HG02571 (cell line): Measurements from ENCODE around the gene ZNF593OS.

Experiments
- ATAC-seq: cut with Tn5 transposase; IDR thresholded peaks from one replicate; pipeline ENCODE4 v1.9.1; 2021; ENCODE audit warnings: mild to moderate bottlenecking, moderate library complexity; ENCODE audit not compliant: unreplicated experiment

Gene ZNF593OS

DNA sequence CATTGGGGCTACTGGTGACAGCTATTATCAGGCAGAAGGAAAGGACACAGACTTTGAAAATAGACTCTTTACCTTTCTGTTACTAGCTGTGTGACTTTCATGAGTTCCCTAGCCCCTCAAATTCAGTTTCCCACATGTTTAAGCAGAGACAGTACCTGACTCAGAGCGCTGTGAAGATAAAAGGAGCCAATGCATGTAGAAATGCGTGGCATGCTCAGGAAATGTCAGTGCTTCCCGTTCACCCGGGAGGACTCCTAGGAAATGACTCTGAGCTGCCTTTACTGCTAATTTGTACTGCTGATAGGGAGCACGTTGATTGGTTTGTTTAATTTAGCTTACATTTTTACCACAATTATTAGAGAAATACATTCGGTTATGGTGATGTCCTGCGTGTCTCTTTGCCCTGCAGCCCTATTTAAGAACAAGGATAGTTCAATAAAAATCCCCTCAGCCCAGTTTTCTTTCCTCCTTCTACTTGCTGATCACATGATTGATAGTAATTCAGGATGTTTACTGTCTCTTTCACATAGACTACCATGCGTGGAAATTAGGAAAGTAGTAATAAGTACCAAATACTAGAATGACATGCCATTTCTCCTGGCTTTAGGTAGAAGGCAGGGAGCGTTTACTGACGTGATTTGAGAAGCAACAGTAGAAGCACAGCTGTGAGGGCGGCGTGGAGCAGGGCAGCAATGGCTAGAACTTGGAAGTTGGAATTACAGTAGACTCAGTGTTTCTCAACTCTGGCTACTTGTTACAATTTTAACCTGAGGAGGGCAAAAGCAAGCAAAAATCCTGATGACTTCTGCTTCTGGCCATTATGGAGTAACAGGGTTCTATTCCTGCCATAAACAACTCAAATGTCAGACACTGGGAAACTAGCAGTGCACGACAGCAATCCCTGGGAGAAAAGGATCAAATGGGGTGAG, 44.1 kb downstream of the ZNF593OS start:
- ATAC-seq = no peak

- ATAC-seq = peak; percentile 63
Observed at GRCh38 chr1:26126321-26127084, 45.1 kb downstream of the ZNF593OS start.

DNA sequence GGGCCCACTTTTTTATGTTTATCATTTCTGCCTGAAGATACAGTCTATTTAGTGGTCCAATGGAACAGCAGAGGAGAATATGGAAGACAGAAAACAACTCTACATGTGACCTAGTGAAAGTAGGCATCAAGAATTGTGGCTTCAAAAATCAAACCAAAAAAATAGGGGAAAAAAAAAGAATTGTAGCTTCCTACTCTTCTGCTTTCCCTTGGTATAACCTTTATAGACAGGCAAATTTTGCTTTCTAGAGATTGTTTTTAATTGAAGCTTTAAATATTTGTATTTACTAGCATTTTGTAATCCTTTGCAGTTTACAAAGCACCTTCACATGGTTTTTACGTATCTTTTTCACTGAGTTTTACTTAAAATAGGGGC, 45.7 kb downstream of the ZNF593OS start:
- no peak for ATAC-seq

GRCh38 chr1:26125382-26125781, 46.2 kb downstream of the ZNF593OS start:
- no peak for ATAC-seq

DNA sequence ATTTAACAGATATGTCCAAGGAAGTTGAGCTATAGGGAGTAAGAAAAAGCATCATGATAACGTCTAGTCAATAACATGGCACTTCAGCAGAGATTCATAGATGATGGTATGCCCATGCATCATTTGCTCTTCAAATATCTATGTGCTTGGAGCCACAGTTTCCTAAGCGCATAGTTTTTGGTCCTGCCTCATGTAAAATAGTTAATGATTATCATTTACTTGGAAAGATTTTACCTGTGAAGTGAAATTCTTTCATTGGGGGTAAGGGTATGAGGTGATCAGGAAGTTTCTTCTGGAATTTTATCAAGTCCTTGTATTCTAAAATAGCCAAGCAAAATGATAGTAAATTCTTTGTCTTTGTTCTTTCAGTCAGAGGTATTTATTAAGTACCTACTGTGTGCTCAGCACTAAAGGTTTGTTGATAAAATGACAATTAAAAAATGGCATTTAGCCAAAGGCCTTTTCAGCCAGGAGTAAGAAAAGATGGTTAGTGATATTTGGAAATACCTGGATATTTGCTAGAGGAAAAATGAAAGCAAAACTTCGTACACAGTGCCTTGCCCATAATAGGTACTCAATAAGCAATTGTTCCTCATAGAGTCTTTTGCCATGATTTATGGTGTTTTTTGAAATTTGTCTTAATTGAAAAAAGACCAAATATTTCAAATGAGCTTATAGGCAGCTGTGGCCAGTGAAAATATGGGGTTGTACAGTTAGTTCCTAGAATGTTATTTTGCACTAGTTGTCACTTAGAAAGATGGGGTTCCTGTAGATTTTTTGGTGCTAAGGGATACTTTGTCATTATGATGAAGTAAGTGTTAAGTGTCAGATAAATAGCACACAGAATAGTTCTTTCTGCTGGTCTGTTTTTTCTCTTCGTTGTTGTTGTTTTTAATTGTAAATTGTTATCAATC, 47.0 kb downstream of the ZNF593OS start:
- ATAC-seq = no peak

GRCh38 chr1:26122988-26123973, 48.4 kb downstream of the ZNF593OS start:
- no peak for ATAC-seq

DNA sequence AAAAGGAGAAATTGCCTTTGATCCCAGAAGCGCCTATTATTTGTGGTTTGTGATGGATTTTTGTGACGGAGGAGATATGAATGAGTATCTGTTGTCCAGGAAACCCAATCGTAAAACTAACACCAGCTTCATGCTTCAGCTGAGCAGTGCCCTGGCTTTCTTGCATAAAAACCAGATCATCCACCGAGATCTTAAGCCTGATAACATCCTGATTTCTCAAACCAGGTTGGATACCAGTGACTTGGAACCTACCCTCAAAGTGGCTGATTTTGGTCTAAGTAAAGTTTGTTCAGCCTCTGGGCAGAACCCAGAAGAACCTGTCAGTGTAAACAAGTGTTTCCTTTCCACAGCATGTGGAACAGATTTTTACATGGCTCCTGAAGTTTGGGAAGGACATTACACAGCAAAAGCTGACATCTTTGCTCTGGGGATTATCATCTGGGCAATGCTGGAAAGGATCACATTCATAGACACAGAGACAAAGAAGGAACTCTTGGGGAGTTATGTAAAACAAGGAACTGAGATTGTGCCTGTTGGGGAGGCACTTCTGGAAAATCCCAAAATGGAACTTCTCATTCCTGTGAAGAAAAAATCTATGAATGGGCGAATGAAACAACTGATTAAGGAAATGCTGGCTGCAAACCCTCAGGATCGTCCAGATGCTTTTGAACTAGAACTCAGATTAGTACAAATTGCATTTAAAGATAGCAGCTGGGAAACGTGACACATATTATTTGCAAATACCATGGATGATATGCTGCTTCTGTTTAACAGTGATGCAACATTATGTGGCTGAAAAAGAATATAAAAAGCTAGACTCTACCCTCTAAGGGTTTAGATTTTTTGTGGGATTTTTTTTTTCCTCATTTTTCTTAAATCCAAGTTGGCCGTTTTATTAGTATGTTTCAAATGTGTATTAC, 49.5 kb downstream of the ZNF593OS start:
- ATAC-seq = no peak

DNA sequence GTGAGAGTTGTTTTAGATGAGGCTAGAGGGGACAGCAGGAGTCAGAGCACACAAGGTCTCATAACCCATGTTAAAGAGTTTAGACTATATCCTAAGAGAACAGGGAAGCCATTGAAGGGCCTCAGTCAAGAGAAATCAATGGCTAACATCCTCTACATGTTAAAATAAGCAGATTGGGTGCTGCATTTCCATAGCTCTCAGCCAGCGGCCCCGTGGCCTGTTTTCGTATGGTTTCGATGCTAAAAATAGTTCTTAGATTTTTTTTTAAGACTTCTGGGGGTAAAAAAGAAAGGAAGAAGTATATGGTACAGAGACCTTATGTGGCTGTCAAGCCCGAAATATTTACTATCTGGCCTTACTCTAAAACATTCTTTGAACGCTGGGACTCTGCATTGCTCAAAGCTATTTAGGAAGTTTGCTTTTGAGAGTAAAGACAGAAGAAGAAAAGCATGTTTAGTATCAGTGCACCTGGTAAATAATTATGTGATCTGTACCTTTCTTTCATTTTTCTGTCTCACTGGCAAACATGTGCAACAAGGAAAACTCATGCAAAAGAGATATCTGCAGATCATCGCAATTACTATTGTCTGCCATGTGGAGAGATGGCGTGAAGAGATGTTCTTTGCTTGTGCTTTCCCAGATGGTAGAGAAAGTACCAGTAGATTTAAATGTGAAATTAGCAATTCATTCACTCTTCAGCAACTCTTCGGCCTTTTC, 51.6 kb downstream of the ZNF593OS start:
- no peak for ATAC-seq
